ENCODE measurements around the gene FCN1. TPM values are rescaled to one million over a fixed set of nuclear protein-coding genes. Genes with fewer than 3 reads are reported as not detected.

The FCN1 gene
- total RNA-seq, 1 donor, result not detected

- H3K4me3 ChIP-seq (ENCODE audit: low read depth, low read length), result no peak overlapping the region
- no peak for TF ChIP-seq CTCF (IDR thresholded peaks at IDR 0.05; ENCODE audit: insufficient read depth, low read depth, low read length)
- DNase-seq (ENCODE audit: low read depth), result no peak
Measured at GRCh38 chr9:134877541-134877940, 40.2 kb downstream of the FCN1 start.

- no peak for TF ChIP-seq CTCF (IDR thresholded peaks at IDR 0.05; ENCODE audit: insufficient read depth, low read depth, low read length)
- no peak overlapping the region for H3K4me3 ChIP-seq (ENCODE audit: low read depth, low read length)
- DNase-seq (ENCODE audit: low read depth), result no peak
Measured at GRCh38 chr9:134875371-134875770, 42.3 kb downstream of the FCN1 start.

DNA sequence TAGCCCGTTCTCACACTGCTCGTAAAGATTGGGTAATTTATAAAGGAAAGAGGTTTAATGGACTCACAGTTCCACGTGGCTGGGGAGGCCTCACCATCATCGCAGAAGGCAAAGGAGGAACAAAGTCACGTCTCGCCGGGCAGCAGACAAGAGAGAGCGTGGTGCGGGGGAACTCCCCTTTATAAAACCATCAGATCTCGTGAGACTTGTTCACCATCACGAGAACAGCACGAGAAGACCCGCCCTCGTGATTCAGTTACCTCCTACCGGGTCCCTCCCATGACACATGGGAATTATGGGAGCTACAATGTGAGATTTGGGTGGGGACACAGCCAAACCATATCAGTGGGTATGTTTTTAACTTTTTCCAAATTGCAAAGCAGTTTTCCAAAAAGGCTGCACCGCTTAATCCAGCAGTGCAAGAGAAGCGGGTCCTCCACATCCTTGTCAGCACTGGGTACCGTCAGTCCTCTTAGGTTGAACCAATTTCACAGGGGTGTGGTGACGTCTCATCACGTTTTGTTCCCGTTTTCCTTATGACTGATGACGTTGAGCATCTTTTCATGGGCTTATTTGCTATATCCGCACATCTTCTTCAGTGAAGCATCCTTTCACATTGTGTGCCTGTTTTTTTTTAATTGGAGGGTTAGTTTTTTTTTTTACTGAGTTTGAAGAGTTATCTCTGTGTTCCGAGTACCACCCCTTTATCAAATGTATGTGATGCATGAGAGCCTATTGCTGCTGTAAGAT, 45.1 kb downstream of the FCN1 start:
- no peak for TF ChIP-seq CTCF (IDR thresholded peaks at IDR 0.05; ENCODE audit: insufficient read depth, low read depth, low read length)
- no peak for DNase-seq (ENCODE audit: low read depth)
- H3K4me3 ChIP-seq (ENCODE audit: low read depth, low read length), result no peak overlapping the region

DNA sequence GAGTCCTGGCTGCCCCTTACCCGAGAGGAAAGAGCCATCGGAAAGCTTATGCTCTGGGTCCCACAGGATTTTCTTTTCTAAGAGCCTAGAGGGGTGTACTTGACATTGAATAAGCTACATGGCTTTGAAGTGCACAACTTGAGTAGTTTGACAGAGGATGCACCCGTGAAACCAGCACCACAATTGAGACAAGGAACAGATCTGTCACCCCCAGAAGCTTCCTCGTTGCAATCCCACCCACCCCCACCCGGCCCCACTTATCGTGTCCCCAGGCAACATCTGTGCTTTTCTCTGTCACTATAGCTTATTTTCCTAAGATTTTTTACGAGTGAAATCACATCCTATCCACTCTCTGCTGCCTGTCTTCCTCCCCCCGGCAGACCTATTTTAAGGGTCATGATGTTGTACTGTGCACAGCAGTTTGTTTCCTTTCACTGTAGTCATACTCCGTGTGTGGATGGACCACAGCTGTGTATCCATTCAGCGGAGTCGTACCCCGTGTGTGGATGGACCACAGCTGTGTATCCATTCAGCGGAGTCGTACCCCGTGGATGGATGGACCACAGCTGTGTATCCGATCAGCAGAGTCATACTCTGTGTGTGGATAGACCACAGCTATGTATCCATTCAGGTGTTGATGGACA, 45.9 kb downstream of the FCN1 start:
- TF ChIP-seq CTCF (IDR thresholded peaks at IDR 0.05; ENCODE audit: insufficient read depth, low read depth, low read length), result no peak
- no peak for DNase-seq (ENCODE audit: low read depth)
- H3K4me3 ChIP-seq (ENCODE audit: low read depth, low read length), result no peak overlapping the region

- TF ChIP-seq CTCF (IDR thresholded peaks at IDR 0.05; ENCODE audit: insufficient read depth, low read depth, low read length), result no peak
- no peak overlapping the region for H3K4me3 ChIP-seq (ENCODE audit: low read depth, low read length)
- DNase-seq (ENCODE audit: low read depth), result no peak
Measured at GRCh38 chr9:134870746-134871662, 46.7 kb downstream of the FCN1 start.

GRCh38 chr9:134870301-134870694, 47.4 kb downstream of the FCN1 start:
- H3K4me3 ChIP-seq (ENCODE audit: low read depth, low read length), result no peak overlapping the region
- no peak for TF ChIP-seq CTCF (IDR thresholded peaks at IDR 0.05; ENCODE audit: insufficient read depth, low read depth, low read length)

More at GRCh38 chr9:134870301-134870694, 47.4 kb downstream of the FCN1 start:
- no peak for DNase-seq (ENCODE audit: low read depth)

Data from fibroblast of villous mesenchyme (primary cell).